Measurements from ENCODE around the gene ONECUT3.

DNA sequence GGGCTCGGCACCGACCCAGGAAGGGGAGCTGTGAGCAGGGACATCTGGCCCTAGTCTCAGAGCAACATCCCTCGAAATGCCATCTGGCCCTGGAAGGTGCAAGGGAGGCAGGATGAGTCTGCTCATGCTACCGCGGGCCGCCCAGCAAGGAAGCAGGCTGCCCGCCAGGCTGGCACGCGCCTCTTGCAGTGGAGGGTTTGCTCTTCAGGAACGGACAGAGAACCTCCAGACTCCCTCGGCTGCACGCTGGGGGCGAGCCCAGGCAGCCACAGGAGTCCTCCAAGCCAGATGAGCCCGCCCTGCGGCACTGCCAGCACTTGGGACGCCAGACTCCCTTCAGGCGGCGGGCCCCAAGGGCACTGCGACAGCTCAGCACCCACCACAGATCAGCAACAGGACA, 68.9 kb downstream of the ONECUT3 start:
- TF ChIP-seq, protein P1, sequence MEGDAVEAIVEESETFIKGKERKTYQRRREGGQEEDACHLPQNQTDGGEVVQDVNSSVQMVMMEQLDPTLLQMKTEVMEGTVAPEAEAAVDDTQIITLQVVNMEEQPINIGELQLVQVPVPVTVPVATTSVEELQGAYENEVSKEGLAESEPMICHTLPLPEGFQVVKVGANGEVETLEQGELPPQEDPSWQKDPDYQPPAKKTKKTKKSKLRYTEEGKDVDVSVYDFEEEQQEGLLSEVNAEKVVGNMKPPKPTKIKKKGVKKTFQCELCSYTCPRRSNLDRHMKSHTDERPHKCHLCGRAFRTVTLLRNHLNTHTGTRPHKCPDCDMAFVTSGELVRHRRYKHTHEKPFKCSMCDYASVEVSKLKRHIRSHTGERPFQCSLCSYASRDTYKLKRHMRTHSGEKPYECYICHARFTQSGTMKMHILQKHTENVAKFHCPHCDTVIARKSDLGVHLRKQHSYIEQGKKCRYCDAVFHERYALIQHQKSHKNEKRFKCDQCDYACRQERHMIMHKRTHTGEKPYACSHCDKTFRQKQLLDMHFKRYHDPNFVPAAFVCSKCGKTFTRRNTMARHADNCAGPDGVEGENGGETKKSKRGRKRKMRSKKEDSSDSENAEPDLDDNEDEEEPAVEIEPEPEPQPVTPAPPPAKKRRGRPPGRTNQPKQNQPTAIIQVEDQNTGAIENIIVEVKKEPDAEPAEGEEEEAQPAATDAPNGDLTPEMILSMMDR (IDR thresholded peaks at IDR 0.05) = no peak
- no peak for TF ChIP-seq POLR2A (IDR thresholded peaks at IDR 0.05)
